Panc1 (cell line): ENCODE measurements around the gene TEAD4. TPM values are rescaled to one million over a fixed set of nuclear protein-coding genes. Genes with fewer than 3 reads are reported as not detected.
"Not testable (repeated sequence)": the region's sequence is repeated elsewhere in the genome, so short reads cannot be mapped to it uniquely, and the experiment has no call there.

Experiments used
- ATAC-seq: fragments of 200-7000 bp; cut with Tn5 transposase; 2 replicates; pipeline ENCODE4 v1.9.1; 2020; ENCODE audit warnings: mild to moderate bottlenecking, moderate library complexity
- BruUV-seq: library from RNA; stranded (reverse); fragments of 400-500 nt; replicated peaks from 2 replicates; lab custom pipeline; 2021; lab: Mats Ljungman, UMichigan
- CTCF ChIA-PET: fragments of 300-600 bp; sonication (Branson Sonifier 250); formaldehyde crosslinking; loops from one replicate; lab custom pipeline; 2022; ENCODE audit warnings: antibody characterized with exemption; lab: Charles Lee
- POLR2A ChIA-PET: fragments of 300-600 bp; sonication (Branson Sonifier 250); formaldehyde crosslinking; loops from one replicate; lab custom pipeline; 2022; ENCODE audit warnings: antibody characterized with exemption; lab: Charles Lee
- DNase-seq: peaks from one replicate; pipeline ENCODE4 v3.0.0-alpha.2; 2010; ENCODE audit warnings: low read depth, low spot score
- H3K27ac ChIP-seq: 2 replicates; pipeline ENCODE4 v1.5.1; 2011; ENCODE audit warnings: mild to moderate bottlenecking, low read length, inconsistent platforms
- H3K27me3 ChIP-seq: fragments of 200-500 bp; sonication (Bioruptor generic); 2 replicates; pipeline ENCODE4 v1.6.0; 2014; ENCODE audit warnings: low read length, inconsistent platforms; ENCODE audit not compliant: control insufficient read depth, insufficient read depth
- H3K36me3 ChIP-seq: fragments of 200-500 bp; sonication (Bioruptor generic); 2 replicates; pipeline ENCODE4 v1.5.1; 2014; ENCODE audit warnings: inconsistent platforms, mild to moderate bottlenecking, low read length, moderate library complexity; ENCODE audit not compliant: control insufficient read depth, insufficient read depth
- H3K4me1 ChIP-seq: 2 replicates; pipeline ENCODE4 v1.5.1; 2011; ENCODE audit warnings: inconsistent platforms, mild to moderate bottlenecking, low read length, moderate library complexity; ENCODE audit not compliant: control insufficient read depth, insufficient read depth
- H3K4me3 ChIP-seq, 2 experiments: 2 replicates each; pipeline ENCODE4 v1.5.1; 2011 to 2012; ENCODE audit warnings: low read depth in 2 of 2, low read length in 2 of 2, mild to moderate bottlenecking in 2 of 2, inconsistent platforms in 1 of 2, moderate library complexity in 1 of 2
- H3K9me3 ChIP-seq: fragments of 200-500 bp; sonication (Bioruptor generic); 2 replicates; pipeline ENCODE4 v1.5.1; 2014; ENCODE audit warnings: low read depth, mild to moderate bottlenecking, inconsistent platforms, low read length, moderate library complexity; ENCODE audit not compliant: control insufficient read depth, insufficient read depth
- CTCF ChIP-seq: fragments of 450-650 bp; IDR thresholded peaks from 2 replicates; pipeline ENCODE4 v1.5.1; 2017; ENCODE audit warnings: mild to moderate bottlenecking
- POLR2AphosphoS5 ChIP-seq: IDR thresholded peaks from 2 replicates; pipeline ENCODE4 v1.6.1; 2012; ENCODE audit warnings: mild to moderate bottlenecking, low read depth, low read length, moderate library complexity
- REST ChIP-seq, 2 experiments: IDR thresholded peaks; 2 replicates each; pipeline ENCODE4 v1.6.1; 2011 to 2012; ENCODE audit warnings: low read depth in 2 of 2, control low read depth in 1 of 2, low read length in 1 of 2, mild to moderate bottlenecking in 1 of 2, moderate library complexity in 1 of 2; ENCODE audit not compliant: insufficient read depth in 1 of 2
- SIN3A ChIP-seq: IDR thresholded peaks from 2 replicates; pipeline ENCODE4 v1.6.1; 2012; ENCODE audit warnings: low read depth, mild to moderate bottlenecking, low read length, moderate library complexity, borderline replicate concordance; ENCODE audit not compliant: insufficient read depth
- TCF7L2 ChIP-seq: IDR thresholded peaks from 2 replicates; pipeline ENCODE4 v1.6.1; 2011; ENCODE audit warnings: mild to moderate bottlenecking, low read depth, low read length, inconsistent platforms
- in situ Hi-C: cut with HindIII; loops from 2 replicates; pipeline ENCODE4 v1.10.0; 2016; ENCODE audit warnings: low sequenced_read_pairs, low pct_unique_long_range_greater_than_20kb
- intact Hi-C: fragments of 100-400 bp; cut with micrococcal nuclease; formaldehyde crosslinking; loops from one replicate; pipeline ENCODE4 v1.10.0; 2022; ENCODE audit not compliant: unreplicated experiment
- total RNA-seq: library from RNA; stranded (reverse); gene quantifications from one replicate; pipeline ENCODE4 v1.2.1, GENCODE V29; 2021; ENCODE audit not compliant: unreplicated experiment

TEAD4 gene
- total RNA-seq, 1 experiment from 2014 or later: 47.6 TPM

GRCh38 chr12:3065300-3065699 lies 106.1 kb downstream of the TEAD4 start:
- CTCF ChIA-PET: no interaction called here
- TF ChIP-seq POLR2AphosphoS5 (no peak), CTCF (no peak), SIN3A (no peak), REST (IDR thresholded peaks at IDR 0.05; ENCODE audit: insufficient read depth in 1 of 2, low read depth in 2 of 2, low read length in 1 of 2) (no peak), TCF7L2 (no peak)
- POLR2A ChIA-PET: no interaction called here
- no TSS peak for BruUV-seq
- Histone ChIP-seq H3K27ac (no peak overlapping the region), H3K9me3 (no peaks in the 10 kb centered on the region), H3K27me3 (no peaks in the 10 kb centered on the region), H3K36me3 (no peaks in the 10 kb centered on the region), H3K4me3 (no peak overlapping the region), H3K4me1 (no peaks in the 10 kb centered on the region)
- intact Hi-C loops: no loop called here
- DNase-seq (no peak), ATAC-seq (no peak)
- in situ Hi-C loops: no loop called here

- H3K27me3 ChIP-seq, POLR2A ChIA-PET, H3K4me1 ChIP-seq, CTCF ChIA-PET, in situ Hi-C loops, ATAC-seq, H3K4me3 ChIP-seq, BruUV-seq, DNase-seq, H3K36me3 ChIP-seq, H3K27ac ChIP-seq, intact Hi-C loops, H3K9me3 ChIP-seq: not testable (repeated sequence)
Measured at GRCh38 chr12:3065846-3066245, 106.6 kb downstream of the TEAD4 start.

- ATAC-seq: no peak
- CTCF ChIA-PET: no interaction called here
- POLR2A ChIA-PET: no interaction called here
- Histone ChIP-seq H3K9me3 (no peaks in the 10 kb centered on the region), H3K27me3 (no peaks in the 10 kb centered on the region), H3K36me3 (no peaks in the 10 kb centered on the region), H3K27ac (no peak overlapping the region), H3K4me3 (no peak overlapping the region), H3K4me1 (no peaks in the 10 kb centered on the region)
- no TSS peak for BruUV-seq
- in situ Hi-C loops: no loop called here
- TF ChIP-seq POLR2AphosphoS5 (no peak), REST (IDR thresholded peaks at IDR 0.05; ENCODE audit: insufficient read depth in 1 of 2, low read depth in 2 of 2, low read length in 1 of 2) (no peak)
- DNase-seq: no peak
- intact Hi-C loops: loop anchor here (5.0 kb wide), 1 partner anchor 208 kb away; no protein-coding TSS in a partner anchor
Measured at GRCh38 chr12:3069714-3070113, 110.5 kb downstream of the TEAD4 start.
